Measurements from ENCODE around the gene DCPS. TPM values are rescaled to one million over a fixed set of nuclear protein-coding genes. Genes with fewer than 3 reads are reported as not detected.

Gene DCPS
- total RNA-seq, 2 experiments from 2014 or later = 21.8 to 22.5 TPM

DNA sequence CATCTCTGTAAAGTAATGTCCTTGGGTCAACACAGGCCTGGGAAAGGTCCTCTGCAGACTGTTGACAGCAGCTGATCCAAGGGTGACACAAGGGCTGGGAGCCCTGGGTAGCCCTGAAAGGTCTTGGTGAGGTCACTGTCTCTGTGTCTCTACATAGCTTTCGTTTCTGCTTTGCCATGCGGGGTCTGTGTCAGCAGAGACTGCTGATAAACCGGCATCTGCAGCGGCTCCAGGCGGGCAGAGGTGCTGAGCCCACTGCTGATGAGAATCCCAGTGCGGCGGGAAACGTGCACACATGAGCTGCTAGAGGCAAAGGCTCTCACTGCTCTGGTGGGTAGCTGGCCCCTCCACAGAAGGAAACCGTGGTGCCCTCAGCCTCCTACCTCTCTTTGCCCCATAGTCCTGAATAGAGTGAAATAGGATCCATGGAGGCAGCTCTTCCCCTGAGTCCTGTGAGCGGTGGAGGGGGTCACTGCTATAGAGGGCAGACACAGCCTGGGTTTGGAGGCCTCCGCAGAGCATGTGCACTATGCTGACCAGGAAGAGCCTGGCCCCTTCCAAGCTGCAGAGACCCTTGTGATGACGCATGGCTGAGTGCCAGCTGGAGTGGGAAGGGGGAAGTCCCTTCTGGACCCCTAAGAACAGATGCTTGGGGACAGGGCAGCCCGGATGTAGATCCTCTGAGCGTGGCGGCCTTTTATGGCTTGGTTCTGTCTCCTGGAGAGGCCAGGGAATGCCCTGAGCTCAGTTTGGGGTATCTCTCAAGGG, 33.8 kb downstream of the DCPS start:
- Mint-ChIP-seq H3K4me3 (no peak overlapping the region), H3K4me1 (ENCODE audit: low read depth) (peaks cover 35% of the 10 kb centered on the region), H3K27ac (no peak overlapping the region), H3K36me3 (ENCODE audit: low read depth) (peaks cover 50% of the 10 kb centered on the region), H3K27me3 (ENCODE audit: low read depth) (no peaks in the 10 kb centered on the region), H3K9me3 (ENCODE audit: insufficient read depth) (no peaks in the 10 kb centered on the region)
- POLR2A ChIA-PET = interaction anchor here (1.2 to 1.7 kb wide), 2 partner anchors 18 to 20 kb away, joined by 3 to 5 read pairs; partner anchors contain the start of gene ST3GAL4
- CTCF ChIA-PET = interaction anchor here (1.0 to 1.2 kb wide), 3 partner anchors 19 to 143 kb away, joined by 3 to 6 read pairs (median 4); no protein-coding TSS in a partner anchor
- ATAC-seq (no peak), DNase-seq (no peak)

DNA sequence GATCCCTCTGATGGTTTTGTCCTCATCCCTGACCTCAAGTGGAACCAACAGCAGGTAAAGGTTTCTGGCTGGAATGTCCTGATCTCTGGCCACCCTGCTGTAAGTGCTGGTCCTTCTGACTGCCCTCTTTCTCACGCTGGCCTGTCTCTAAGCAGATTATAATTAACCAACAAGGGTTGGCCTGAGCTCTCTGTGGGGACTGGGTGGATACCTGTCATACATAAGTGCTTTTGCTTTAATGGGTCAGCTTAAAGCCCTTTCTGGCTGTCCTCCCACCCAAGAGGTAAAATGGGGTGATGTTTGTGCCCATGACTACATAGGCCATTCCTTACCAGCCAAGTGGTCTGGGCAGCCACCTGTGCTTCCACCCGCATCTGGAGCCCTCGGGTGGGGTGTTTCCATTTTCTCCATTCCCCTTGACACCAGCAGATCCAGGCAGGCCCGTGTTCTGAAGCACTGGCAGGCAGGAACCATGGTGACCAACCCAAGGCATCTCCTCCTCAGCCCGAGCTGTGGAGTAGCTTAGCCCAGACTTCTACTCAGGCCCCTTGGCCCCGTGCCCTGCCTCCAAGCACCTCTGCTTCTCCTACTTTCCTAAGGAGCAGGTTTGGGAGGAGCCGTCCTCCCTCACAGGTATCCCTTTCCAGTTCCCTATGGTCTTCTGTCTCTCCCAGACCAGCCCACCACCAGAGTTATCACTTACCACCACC, 34.6 kb downstream of the DCPS start:
- Mint-ChIP-seq H3K36me3 (ENCODE audit: low read depth) (peaks cover 46% of the 10 kb centered on the region), H3K4me1 (ENCODE audit: low read depth) (peaks cover 35% of the 10 kb centered on the region), H3K27me3 (ENCODE audit: low read depth) (no peaks in the 10 kb centered on the region), H3K4me3 (no peak overlapping the region), H3K27ac (peak overlapping the region; percentile 11), H3K9me3 (ENCODE audit: insufficient read depth) (no peaks in the 10 kb centered on the region)
- ChIA-PET POLR2A (interaction anchor here (1.7 kb wide), 1 partner anchor 20 kb away, joined by 5 read pairs; no protein-coding TSS in a partner anchor), CTCF (interaction anchor here (1.0 to 1.1 kb wide), 2 partner anchors 103 to 142 kb away, joined by 3 to 4 read pairs; no protein-coding TSS in a partner anchor)
- no peak for DNase-seq
- no peak for ATAC-seq

DNA sequence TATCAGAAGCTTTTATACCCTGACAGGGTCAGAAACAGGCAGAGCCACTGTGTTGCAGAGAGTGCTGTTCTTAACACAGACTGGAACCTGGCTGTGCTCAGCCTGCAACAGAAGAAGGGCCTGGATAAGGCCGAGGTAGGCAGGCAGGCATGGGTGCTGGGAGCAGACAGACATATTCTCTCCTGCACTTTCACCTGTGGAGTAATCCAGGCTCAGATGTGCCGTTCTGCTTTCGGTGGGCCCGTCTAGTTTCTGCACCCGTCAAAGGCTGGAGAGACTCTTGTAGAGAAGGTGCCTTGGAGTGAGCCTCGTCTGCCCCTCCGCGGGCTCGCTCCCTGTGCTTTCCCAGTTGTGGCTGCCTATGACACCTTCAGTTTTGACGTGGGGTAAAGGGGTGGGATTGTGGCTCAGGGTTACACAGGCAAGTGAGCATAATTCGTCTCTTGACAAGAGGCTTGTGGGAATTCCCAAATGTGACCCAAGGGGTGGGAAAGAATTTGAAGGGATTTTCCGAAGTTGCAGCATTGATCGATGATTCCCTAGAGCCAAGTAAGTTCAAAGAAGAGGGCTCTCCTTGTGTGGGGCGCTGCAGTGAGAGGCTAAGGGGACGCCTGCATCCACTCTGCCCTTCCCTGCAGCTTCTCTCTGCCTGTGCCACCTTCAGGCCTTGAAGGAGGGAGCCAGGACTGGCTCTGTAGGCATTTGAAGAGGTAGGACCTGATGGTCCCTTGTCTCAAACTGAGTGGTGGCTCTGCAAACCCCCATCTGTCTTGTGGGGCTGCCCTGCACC, 35.4 kb downstream of the DCPS start:
- ChIA-PET CTCF (interaction anchor here (1.2 kb wide), 1 partner anchor 29 kb away, joined by 4 read pairs; no protein-coding TSS in a partner anchor), POLR2A (no interaction called here)
- Mint-ChIP-seq H3K4me1 (ENCODE audit: low read depth) (peaks cover 35% of the 10 kb centered on the region), H3K9me3 (ENCODE audit: insufficient read depth) (no peaks in the 10 kb centered on the region), H3K36me3 (ENCODE audit: low read depth) (peaks cover 45% of the 10 kb centered on the region), H3K27ac (peak overlapping the region; percentile 11), H3K4me3 (no peak overlapping the region), H3K27me3 (ENCODE audit: low read depth) (no peaks in the 10 kb centered on the region)
- ATAC-seq = no peak
- no peak for DNase-seq

DNA sequence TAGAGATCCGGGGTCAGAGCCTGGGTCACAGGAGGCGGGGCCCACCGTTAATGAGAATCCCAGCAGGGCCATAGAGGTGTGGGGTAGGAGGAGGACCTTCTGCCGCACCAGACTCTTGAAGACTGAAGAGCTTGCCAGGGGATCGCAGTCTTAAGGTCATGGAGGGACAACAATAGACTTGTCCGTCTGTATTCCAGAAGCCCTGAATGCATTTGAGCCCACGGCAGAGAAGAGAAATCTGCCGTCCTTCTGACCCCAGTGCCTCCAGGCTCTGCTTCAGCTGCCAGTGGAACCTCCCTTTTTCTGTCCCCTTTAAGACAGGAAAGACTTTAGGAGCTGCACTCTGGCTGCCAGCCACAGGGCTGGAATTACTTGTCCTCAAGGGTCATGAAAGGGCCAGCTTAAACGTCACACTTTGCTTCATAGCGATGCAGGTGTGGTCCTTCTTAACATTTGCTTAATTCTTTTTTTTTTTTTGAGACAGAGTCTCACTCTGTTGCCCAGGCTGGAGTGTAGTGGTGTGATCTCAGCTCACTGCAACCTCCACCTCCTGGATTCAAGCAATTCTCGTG, 36.1 kb downstream of the DCPS start:
- no peak for ATAC-seq
- CTCF ChIA-PET = interaction anchor here (1.0 to 1.2 kb wide), 2 partner anchors 30 to 141 kb away, joined by 3 to 4 read pairs; no protein-coding TSS in a partner anchor
- no peak overlapping the region for H3K4me3 Mint-ChIP-seq
- peaks cover 41% of the 10 kb centered on the region for H3K36me3 Mint-ChIP-seq (ENCODE audit: low read depth)
- no peak for DNase-seq
- no peak overlapping the region for H3K27ac Mint-ChIP-seq
- H3K27me3 Mint-ChIP-seq (ENCODE audit: low read depth) = no peaks in the 10 kb centered on the region
- POLR2A ChIA-PET = interaction anchor here (1.0 kb wide), 1 partner anchor 16 kb away, joined by 3 read pairs; no protein-coding TSS in a partner anchor
- H3K4me1 Mint-ChIP-seq (ENCODE audit: low read depth) = peaks cover 32% of the 10 kb centered on the region
- H3K9me3 Mint-ChIP-seq (ENCODE audit: insufficient read depth) = no peaks in the 10 kb centered on the region

DNA sequence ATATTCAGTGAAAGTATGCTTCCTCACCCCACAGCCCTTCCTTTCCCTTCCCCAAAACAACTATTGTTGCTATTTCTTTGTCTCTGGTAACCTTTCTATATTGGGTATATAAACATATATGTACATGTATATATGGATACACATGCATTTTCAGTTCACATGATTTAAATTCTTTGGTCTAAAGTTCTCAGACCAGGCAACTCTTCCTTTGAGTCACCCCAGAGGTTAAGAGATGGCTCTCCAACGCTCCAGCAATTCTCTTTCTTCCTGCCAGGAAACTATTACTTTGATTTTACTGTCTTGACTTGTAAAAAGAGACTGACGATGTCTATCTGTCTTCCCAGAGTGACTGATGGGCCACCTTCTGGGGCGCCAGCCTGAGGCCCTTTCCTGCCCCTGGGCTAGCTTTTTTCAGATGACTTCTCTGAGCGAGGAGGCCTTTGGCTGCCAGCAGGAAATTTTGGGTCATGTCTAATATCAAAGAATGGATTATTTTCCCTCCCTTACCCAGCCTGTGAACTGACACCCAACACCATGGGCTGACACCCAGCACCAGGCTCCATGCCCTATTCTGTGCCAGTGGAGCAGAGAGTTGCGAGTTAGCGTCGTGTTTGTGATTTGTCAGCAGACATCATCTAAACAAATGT, 37.2 kb downstream of the DCPS start:
- peaks cover 38% of the 10 kb centered on the region for H3K36me3 Mint-ChIP-seq (ENCODE audit: low read depth)
- no peaks in the 10 kb centered on the region for H3K9me3 Mint-ChIP-seq (ENCODE audit: insufficient read depth)
- no peaks in the 10 kb centered on the region for H3K27me3 Mint-ChIP-seq (ENCODE audit: low read depth)
- peak overlapping the region; percentile 52 for H3K27ac Mint-ChIP-seq
- ATAC-seq = no peak
- peaks cover 28% of the 10 kb centered on the region for H3K4me1 Mint-ChIP-seq (ENCODE audit: low read depth)
- no peak for DNase-seq
- CTCF ChIA-PET = interaction anchor here (1.0 kb wide), 1 partner anchor 140 kb away, joined by 3 read pairs; no protein-coding TSS in a partner anchor
- H3K4me3 Mint-ChIP-seq = no peak overlapping the region
- POLR2A ChIA-PET = interaction anchor here (1.0 to 1.2 kb wide), 2 partner anchors 13 to 15 kb away, joined by 3 to 4 read pairs; no protein-coding TSS in a partner anchor

DNA sequence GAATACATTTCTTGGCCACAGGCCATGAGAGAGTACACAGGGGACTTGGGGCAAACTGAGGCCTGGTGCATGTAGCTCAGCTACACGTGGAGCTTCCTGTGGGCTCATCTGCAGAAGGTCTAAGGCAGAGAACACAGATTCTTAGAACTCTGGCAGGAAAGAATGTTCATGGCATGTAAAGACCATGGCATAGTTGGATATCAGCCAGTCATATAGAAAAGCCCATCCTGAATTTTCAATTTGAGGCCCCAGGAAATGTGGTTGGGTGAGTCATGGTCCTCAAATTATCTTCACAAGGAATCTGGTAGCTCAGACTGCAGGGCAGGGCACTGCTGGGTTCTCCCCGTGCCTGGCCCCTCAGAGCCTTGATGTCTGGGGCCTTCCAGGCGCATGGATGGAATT, 37.9 kb downstream of the DCPS start:
- peaks cover 38% of the 10 kb centered on the region for H3K36me3 Mint-ChIP-seq (ENCODE audit: low read depth)
- no peak for ATAC-seq
- CTCF ChIA-PET = interaction anchor here (0.9 kb wide), 1 partner anchor 24 kb away, joined by 5 read pairs; no protein-coding TSS in a partner anchor

DNA sequence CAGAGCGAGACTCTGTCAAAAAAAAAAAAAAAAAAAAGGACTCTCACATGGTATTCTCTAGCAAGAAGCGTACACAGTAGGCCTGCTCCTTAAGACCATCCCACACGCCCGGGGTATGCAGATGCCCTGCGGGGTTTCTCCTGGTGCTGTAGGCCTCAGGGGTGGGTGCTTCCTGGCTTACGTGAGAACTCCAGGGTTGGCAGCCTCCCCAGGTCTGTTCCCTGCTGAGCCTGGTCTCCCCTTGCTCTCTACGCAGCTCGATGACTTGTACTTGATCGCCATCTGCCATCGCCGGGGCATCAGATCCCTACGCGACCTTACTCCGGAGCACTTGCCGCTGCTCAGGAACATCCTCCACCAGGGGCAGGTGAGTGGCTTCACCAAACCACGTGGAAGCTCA, 39.2 kb downstream of the DCPS start:
- no peak for DNase-seq
- POLR2A ChIA-PET = no interaction called here
- no peak for ATAC-seq
- H3K27ac Mint-ChIP-seq = no peak overlapping the region
- CTCF ChIA-PET = interaction anchor here (0.6 kb wide), 1 partner anchor 33 kb away, joined by 3 read pairs; no protein-coding TSS in a partner anchor
- H3K4me1 Mint-ChIP-seq (ENCODE audit: low read depth) = peaks cover 24% of the 10 kb centered on the region
- no peaks in the 10 kb centered on the region for H3K9me3 Mint-ChIP-seq (ENCODE audit: insufficient read depth)
- no peak overlapping the region for H3K4me3 Mint-ChIP-seq
- no peaks in the 10 kb centered on the region for H3K27me3 Mint-ChIP-seq (ENCODE audit: low read depth)
- peaks cover 38% of the 10 kb centered on the region for H3K36me3 Mint-ChIP-seq (ENCODE audit: low read depth)

More for the DNA sequence above, 37.9 kb downstream of the DCPS start:
- no peaks in the 10 kb centered on the region for H3K27me3 Mint-ChIP-seq (ENCODE audit: low read depth)
- H3K4me1 Mint-ChIP-seq (ENCODE audit: low read depth) = peaks cover 28% of the 10 kb centered on the region
- H3K4me3 Mint-ChIP-seq = no peak overlapping the region
- POLR2A ChIA-PET = interaction anchor here (1.2 kb wide), 1 partner anchor 12 kb away, joined by 4 read pairs; no protein-coding TSS in a partner anchor
- H3K27ac Mint-ChIP-seq = peak overlapping the region; percentile 65
- no peak for DNase-seq
- no peaks in the 10 kb centered on the region for H3K9me3 Mint-ChIP-seq (ENCODE audit: insufficient read depth)

DNA sequence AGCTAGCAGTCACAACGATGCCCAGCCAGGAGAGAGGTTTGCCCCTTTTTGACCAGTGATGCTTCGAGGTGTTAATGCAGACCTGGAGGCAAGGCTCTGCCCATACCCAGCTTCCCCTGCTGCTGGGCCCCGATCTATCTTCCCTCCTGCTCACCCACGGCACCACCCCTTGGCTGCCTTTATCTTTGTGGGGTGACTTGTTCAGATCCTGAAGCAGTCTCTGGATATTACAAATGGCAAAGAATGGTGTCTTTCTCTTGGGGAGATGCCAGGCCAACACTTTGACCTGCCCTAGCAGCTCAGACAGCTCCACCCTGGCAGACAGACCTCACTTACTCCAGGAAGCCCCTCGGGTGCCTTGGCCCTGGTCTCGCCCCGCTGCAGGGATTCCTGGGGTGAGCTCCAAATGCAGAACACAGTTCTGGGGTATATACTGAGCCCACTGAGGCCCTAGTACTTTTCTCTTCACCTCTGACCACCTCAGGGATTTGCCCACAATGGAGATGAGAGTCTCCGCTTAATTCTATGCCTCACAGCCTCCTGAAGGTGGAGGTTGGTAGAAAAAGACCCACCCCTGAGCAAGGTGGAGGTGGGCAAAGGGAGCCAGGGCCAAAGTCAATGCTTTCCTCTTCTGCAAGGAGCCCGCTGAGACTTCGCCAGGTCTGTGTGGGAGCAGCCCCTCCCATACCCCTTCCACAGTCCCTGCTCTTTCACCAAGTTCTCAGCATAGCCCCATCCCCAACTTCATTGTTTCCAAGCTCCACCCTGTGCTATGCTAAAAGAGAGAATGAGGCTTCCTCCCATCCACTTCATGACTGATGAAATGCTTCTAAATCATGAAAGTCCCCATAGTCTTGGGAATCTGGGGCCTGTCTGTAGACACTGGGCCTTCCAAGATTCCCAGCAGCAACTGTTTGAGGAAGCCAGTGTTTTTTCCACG, 40.6 kb downstream of the DCPS start:
- ATAC-seq = no peak
- CTCF ChIA-PET = no interaction called here
- Mint-ChIP-seq H3K27me3 (ENCODE audit: low read depth) (no peaks in the 10 kb centered on the region), H3K36me3 (ENCODE audit: low read depth) (peaks cover 29% of the 10 kb centered on the region), H3K9me3 (ENCODE audit: insufficient read depth) (no peaks in the 10 kb centered on the region), H3K4me3 (no peak overlapping the region), H3K27ac (peak overlapping the region; percentile 25), H3K4me1 (ENCODE audit: low read depth) (peaks cover 30% of the 10 kb centered on the region)
- POLR2A ChIA-PET = interaction anchor here (1.0 kb wide), 1 partner anchor 11 kb away, joined by 3 read pairs; the partner anchor contains the start of gene ST3GAL4
- DNase-seq = no peak

DNA sequence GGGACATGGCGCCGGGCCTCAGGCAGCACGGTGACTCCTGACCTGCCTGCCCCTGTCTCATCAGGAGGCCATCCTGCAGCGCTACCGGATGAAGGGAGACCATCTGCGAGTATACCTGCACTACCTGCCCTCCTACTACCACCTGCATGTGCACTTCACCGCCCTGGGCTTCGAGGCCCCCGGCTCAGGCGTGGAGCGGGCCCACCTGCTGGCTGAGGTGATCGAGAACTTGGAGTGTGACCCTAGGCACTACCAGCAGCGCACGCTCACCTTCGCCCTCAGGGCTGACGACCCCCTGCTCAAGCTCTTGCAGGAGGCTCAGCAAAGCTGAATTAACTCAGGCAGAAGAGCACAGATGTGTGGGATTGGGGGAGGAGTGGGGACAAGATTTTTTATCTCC, 41.4 kb downstream of the DCPS start:
- no peak for ATAC-seq
- Mint-ChIP-seq H3K4me3 (no peak overlapping the region), H3K4me1 (ENCODE audit: low read depth) (peaks cover 30% of the 10 kb centered on the region), H3K27ac (peak overlapping the region; percentile 81), H3K36me3 (ENCODE audit: low read depth) (peaks cover 29% of the 10 kb centered on the region), H3K27me3 (ENCODE audit: low read depth) (no peaks in the 10 kb centered on the region), H3K9me3 (ENCODE audit: insufficient read depth) (no peaks in the 10 kb centered on the region)
- POLR2A ChIA-PET = no interaction called here
- CTCF ChIA-PET = interaction anchor here (1.0 kb wide), 1 partner anchor 34 kb away, joined by 3 read pairs; no protein-coding TSS in a partner anchor
- no peak for DNase-seq
